Fibroblast of villous mesenchyme (primary cell): ENCODE data around the gene FZR1. TPM values are rescaled to one million over a fixed set of nuclear protein-coding genes. Genes with fewer than 3 reads are reported as not detected.

Experiments used
- DNase-seq: peaks from one replicate; pipeline ENCODE4 v3.0.0-alpha.2; 2010; ENCODE audit warnings: low read depth
- H3K4me3 ChIP-seq: 2 replicates; pipeline ENCODE4 v1.5.1; 2011; ENCODE audit warnings: low read depth, mild to moderate bottlenecking, low read length
- total RNA-seq: library from RNA; depleted of rRNA; stranded (reverse); fragments of >200 nt; gene quantifications from 2 replicates; pipeline ENCODE4 v1.2.3, GENCODE V29; 2012
- TF ChIP-seq, protein P1 (sequence below): IDR thresholded peaks from 2 replicates; pipeline ENCODE4 v1.5.1; 2012; ENCODE audit warnings: low read depth, mild to moderate bottlenecking, low read length; ENCODE audit not compliant: insufficient read depth

FZR1 gene
- total RNA-seq, 1 donor = 37.6 TPM

DNA sequence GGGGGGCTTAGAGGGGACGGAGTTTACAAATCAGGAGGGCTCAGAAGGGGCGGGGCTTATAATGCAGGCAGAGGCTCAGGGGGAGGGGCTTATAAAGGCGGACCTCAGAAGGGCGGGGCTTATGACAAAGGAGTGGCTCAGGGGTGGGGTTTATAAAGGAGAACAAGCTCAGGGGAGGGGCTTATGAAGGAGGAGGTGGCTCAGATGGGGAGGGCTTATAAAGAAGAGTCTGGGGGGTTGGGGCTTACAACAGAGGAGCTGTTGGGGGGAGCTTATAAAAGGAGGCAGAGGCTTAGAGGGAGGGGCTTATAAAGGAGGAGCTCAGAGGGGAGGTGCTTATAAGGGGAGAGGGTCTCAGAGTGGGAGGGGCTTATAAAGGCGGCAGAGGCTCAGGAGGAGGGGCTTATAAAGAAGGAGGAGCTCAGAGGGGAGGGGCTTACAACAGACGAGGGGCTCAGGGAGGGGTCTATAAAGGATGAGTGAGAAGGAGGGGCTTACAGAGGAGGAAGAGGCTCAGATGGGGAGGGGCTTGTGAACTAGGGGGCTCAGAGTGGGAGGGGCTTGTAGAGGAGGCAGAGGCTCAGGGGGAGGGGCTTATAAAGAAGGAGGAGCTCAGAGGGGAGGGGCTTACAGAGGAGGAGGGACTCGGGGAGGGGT lies 26.8 kb upstream of the FZR1 start:
- H3K4me3 ChIP-seq = no peak overlapping the region
- TF ChIP-seq, protein P1, sequence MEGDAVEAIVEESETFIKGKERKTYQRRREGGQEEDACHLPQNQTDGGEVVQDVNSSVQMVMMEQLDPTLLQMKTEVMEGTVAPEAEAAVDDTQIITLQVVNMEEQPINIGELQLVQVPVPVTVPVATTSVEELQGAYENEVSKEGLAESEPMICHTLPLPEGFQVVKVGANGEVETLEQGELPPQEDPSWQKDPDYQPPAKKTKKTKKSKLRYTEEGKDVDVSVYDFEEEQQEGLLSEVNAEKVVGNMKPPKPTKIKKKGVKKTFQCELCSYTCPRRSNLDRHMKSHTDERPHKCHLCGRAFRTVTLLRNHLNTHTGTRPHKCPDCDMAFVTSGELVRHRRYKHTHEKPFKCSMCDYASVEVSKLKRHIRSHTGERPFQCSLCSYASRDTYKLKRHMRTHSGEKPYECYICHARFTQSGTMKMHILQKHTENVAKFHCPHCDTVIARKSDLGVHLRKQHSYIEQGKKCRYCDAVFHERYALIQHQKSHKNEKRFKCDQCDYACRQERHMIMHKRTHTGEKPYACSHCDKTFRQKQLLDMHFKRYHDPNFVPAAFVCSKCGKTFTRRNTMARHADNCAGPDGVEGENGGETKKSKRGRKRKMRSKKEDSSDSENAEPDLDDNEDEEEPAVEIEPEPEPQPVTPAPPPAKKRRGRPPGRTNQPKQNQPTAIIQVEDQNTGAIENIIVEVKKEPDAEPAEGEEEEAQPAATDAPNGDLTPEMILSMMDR = no peak
- DNase-seq = no peak

DNA sequence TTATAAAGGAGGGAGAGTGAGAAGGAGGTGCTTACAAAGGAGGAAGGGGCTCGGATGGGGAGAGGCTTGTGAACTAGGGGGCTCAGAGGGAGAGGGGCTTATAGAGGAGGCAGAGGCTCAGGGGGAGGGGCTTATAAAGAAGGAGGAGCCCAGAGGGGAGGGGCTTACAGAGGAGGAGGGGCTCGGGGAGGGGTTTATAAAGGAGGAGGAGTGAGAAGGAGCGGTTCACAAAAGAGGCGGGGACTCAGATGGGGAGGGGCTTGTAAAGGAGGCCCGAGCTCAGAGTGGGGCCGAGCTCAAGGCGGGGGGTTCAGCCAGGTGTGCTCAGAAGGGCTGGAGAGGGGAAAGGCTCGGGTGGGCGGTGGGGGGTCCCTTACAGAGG lies 26.3 kb upstream of the FZR1 start:
- H3K4me3 ChIP-seq = no peak overlapping the region
- no peak for DNase-seq
- TF ChIP-seq, protein P1 = no peak

DNA sequence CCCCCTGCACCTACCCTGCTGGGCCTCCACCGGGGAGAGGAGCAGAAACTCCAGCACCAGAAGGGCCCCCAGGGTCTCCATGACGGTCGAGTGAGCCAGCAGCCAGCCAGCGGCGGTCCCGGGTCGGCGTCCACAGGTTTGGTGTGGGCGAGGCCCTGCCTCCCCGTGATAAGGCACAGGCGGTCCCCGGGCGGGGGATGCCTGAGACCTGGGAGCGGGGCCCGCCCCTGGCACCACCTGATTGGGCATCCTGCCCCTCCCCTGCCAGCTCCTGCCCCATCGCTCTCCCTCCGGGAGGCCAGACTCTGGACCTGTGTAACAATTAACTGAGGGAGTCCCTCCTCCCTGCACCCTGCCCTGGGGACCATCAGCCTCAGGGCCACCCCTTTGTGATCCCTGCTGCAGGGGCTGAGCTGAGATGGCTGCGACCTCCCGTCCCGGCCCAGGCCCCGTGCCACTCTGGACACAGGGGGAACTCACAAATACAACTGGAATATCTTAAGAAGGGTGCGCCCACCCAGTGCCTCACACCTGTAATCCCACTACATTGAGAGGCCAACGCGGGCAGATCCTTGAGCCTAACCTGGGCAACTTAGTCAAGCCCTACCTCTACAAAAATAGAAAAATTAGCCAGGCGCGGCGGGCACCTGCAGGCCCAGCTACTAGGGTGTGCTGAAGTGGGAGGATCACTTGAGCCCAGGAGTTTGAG lies 25.6 kb upstream of the FZR1 start, which contains the start of gene SMIM24:
SMIM24 (minus strand) TSS at position 143 of the 709 bp plus-strand sequence; CDS start at position 81, 62 bp downstream.
- no peak for DNase-seq
- H3K4me3 ChIP-seq = no peak within 1 kb of the TSS
- TF ChIP-seq, protein P1 = no peak

DNA sequence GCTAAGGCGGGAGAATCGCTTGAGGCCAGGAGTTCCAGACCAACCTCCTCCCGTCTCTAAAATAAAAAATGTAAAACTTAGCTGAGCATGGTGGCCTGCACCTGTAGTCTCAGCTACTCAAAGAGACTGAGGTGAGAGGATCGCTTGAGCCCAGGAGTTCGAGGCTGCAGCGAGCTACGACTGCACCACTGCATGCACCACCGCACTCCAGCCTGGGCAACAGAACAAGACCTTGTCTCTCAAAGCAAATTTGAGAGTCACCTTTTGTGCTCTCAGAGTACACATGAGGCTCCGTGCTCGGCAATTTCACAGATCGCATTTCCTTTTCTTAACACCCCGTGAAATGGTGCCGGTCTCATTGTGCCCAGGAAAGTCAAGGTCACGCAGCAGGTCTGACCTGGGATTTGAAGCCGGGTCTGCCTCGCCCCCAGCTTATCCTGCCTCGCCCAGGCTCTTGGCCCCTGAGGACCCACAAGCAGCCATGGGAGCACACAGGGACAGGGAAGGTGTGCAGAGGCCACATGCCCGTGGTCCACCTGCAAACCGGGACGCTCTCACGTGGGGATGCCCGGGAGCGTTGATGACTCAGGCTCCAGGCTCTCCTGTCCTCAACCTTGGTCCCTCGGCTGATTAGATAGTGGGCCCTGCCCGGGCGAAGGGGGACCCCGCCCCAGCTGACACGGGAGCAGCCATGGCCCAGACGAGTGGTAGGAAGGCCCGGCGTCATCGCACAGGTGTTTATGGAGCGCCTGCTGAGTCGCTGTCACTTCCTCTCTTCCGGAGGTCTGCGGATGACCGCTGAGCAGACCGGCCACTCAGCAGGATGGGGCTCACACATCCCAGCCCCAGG lies 24.6 kb upstream of the FZR1 start:
- H3K4me3 ChIP-seq = no peak overlapping the region
- DNase-seq = no peak
- TF ChIP-seq, protein P1 = no peak

DNA sequence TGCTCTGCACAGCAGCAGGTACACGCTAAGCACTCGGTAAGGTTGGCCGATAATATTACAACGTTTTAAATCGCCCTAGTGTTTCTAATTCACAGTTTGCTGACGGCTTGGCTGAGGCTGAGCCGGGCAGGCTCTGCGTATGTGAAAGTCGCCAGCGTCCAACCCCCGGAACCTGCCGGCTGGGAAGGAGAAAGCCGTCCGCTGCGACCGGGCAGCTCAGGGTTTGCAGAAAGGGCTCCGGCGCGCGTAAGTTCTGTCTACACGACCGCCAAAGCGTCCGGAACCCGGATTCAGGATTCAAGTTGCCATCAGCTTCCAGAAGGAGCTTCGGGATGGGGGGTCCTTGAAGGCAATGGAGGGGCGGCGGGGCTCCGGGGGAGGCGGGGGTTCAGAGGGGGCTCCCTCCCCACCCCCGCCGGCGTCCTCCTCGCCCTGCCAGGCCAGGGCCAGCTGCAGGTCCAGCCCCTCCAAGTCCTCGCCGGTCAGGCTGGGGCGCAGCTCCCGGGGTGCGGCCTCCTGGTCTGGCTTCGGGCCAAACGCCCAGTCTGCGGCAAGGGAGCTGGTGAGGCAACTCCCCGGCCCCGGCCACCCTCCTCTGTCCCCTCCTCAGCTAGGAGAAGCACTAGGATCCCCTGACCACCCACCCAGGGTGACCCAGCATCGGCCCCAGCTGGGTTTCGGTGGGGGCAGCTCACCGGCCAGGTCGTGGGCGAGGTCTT lies 23.4 kb upstream of the FZR1 start:
- TF ChIP-seq, protein P1 = no peak
- H3K4me3 ChIP-seq = no peak overlapping the region
- DNase-seq = no peak

DNA sequence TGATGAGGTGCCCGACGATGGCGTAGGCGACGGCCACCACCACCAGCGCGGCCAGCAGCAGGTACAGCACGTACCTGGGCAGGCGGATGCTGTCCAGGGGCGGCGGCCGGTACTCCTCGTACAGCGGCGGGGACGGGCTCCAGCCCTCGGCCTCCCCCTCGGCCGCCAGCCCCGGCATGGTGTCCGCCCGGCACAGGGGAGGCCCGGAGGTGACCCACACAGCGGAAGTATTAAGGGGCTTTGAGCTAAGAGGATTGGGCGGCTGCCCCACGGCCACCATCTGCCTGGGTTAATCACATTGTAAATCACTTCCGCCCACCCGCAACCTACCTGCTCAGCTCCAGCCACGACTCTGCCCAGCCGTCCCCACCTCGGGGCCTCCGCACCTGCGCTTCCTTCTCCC lies 22.9 kb upstream of the FZR1 start, which contains the start of gene SMIM44:
SMIM44 (minus strand) TSS at position 216 of the 403 bp plus-strand sequence; CDS start at position 178, 38 bp downstream.
- no peak for DNase-seq
- no peak within 1 kb of the TSS for H3K4me3 ChIP-seq
- TF ChIP-seq, protein P1 = no peak
